Cardiac fibroblast (primary cell): ENCODE measurements around the gene GJB2.
A peak's percentile ranks its signal among the peaks of the same experiment; 100 is the strongest.

ENCODE experiments used
- DNase-seq, 2 donors: peaks; one replicate each; pipeline versions ENCODE4 v3.0.0 to v3.0.0-alpha.2; 2010; ENCODE audit warnings: low read depth in 2 of 2
- H3K4me3 ChIP-seq, 2 donors: replicated peaks in 1 of 2; 1 replicate in 1 of 2; 2 replicates in 1 of 2; pipeline ENCODE4 v1.5.1; 2011; ENCODE audit warnings: low read depth in 2 of 2, low read length in 2 of 2, mild to moderate bottlenecking in 2 of 2, moderate library complexity in 1 of 2
- TF ChIP-seq, protein P1 (sequence below): IDR thresholded peaks from one replicate; pipeline ENCODE4 v1.5.1; 2011; ENCODE audit warnings: low read depth, mild to moderate bottlenecking, low read length, inconsistent platforms

Gene GJB2

DNA sequence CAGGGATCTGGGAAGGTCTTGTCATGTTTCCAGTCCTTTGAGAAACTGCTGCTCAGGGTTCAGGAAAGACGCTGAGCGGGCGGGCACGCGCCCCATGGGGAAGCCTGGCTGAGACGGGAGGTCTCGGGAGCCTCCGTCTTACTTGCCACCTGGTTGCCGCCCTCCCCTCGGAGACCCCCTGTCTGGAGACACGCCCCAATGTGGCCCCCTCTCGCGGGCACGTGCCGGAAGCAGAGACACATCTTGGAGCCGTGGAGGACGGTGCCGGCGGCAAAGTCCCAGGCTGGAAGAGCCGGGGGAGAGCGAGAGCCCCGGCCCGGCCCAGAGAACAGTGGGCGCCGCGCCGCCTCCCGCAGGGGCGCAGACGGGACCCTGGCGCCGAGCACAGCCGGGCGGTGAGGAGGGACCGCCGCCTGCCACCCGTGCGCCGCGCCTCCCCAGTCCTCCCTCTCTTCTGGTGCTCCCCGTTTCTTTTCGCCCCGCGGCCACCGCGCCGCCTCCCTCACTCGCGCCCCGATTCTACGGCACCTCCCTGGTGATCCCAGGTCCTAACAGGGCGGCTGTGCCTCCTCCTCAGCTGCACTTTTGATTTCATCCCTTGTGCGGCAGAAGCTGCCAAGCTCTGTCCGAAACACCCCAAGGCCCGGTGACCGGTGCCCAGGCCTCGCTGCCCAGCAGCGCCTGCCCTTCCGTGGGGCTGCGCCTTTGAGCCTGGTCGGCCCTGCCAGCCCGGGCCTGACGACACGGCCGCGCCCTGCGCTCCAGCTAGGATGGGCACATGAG lies 15.5 kb downstream of the GJB2 start:
- H3K4me3 ChIP-seq = no peak overlapping the region
- no peak for DNase-seq
- TF ChIP-seq, protein P1, sequence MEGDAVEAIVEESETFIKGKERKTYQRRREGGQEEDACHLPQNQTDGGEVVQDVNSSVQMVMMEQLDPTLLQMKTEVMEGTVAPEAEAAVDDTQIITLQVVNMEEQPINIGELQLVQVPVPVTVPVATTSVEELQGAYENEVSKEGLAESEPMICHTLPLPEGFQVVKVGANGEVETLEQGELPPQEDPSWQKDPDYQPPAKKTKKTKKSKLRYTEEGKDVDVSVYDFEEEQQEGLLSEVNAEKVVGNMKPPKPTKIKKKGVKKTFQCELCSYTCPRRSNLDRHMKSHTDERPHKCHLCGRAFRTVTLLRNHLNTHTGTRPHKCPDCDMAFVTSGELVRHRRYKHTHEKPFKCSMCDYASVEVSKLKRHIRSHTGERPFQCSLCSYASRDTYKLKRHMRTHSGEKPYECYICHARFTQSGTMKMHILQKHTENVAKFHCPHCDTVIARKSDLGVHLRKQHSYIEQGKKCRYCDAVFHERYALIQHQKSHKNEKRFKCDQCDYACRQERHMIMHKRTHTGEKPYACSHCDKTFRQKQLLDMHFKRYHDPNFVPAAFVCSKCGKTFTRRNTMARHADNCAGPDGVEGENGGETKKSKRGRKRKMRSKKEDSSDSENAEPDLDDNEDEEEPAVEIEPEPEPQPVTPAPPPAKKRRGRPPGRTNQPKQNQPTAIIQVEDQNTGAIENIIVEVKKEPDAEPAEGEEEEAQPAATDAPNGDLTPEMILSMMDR = no peak

DNA sequence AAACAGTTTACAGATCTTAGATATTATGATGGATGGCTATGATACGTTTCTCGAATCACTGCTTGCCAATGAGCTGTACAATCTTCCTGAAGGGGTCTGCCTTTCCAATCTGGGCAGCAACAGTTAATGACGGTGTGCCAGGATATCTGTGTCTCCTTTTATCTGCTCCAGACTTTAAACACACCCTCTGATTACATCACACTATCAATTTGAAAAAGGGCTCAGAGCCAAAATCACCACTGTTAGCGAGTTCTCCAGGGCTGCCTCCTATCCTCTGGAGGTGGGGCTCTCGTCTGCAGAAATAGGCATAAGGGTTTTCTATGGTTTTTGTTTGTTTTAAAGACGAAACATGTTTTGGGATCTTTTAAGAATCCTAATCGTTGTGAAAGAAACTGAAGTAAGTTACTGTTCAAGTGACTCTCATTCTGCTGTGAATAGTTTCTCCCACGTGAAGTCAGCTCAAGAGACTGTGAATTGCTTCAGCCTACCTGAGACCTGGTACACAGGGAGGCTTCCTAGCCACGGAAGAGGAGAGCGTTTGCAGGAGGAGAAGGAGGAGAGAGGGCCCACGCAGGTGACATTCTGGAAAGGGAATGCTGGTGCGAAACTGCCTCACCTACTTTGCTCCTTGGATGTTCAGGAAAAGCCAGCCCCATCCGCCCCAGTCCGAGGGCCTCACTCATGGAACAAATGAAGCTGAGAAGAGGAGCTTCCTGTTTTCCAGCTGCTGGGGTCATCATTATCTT lies 16.7 kb downstream of the GJB2 start:
- H3K4me3 ChIP-seq = no peak overlapping the region
- TF ChIP-seq, protein P1 = no peak
- no peak for DNase-seq

DNA sequence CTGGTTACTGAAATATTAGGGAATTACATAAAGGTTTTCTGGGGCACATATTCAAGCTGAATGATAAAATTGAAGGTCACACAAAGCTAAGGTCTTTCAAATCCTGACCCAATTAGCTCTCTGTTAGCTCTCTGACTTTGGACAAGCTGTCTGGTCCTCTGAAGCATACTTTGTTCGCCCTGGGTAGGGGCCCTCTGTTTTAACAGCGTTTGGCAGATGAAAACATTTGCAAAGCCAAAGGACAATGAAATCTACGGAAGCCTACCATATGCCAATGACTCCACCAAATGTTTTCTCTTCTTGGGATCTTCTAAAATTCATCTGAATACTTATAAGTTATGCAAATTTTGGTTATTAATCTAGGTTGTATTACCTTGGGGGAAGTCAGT lies 17.3 kb downstream of the GJB2 start:
- DNase-seq = no peak
- no peak overlapping the region for H3K4me3 ChIP-seq
- TF ChIP-seq, protein P1 = no peak

DNA sequence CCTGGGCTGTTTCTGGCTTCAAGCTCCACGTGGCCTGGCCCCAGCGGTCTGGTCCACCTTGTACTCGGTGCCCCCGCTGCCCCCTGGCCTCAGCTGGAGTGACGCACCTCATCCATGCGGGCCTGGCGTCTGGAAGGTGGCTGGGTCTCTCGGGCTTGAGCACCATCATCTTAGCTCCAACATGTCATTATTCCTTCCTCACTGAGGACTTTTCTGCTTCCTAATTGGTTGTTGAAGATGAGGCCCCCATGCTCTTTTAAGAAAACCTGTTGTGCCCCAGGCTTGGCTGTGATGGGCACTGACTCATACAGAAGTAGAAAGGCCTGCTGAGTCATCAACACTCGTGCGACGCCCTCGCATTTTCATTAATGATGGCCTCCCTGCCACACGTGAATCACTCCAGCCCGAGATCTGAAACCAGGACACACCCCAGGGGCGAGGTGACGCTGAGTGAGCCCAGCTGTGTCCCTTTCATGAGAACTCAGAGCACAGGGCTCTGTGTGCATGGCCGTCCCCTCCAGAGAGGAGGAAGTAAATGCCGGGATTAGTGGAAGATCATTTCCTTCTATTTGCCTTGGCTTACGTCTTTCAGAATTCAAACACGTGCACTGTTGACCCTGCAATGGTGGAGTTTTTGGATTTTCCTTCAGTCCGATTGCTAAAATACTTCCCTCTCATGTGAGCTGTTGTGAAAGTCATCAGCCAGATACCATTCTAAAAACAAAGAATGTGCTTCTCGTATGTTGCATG lies 17.9 kb downstream of the GJB2 start:
- DNase-seq = peak; percentile 94
- H3K4me3 ChIP-seq = peak overlapping the region in 1 of 2 donors; percentile 19
- TF ChIP-seq, protein P1 = no peak

DNA sequence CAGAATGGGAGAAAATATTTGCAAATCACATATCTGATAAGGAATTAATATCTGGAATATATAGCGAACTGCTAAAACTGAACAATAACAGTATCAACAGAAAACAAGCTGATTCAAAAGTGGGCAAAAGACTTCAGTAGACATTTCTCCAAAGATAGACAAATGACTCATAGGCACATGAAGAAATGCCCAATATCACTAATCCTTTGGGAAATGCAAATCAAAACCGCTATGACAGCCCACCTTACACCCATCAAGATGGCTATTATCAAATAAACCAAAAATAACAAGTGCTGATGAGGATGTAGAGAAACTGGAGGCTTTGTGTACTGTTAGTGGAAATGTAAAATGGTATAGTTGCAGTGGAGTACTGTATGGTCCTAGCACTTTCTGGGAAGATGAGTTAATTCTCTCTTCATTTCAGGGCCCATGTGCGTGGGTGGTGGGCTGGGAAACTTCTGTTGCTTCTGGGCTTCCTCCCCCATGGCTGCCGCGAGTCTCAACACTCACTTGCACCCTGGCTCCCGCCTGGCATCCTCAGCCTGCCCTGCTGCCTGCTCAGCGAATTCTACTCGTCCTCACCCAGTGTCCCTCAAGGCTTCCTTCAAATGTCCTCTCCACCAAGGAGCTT lies 19.5 kb downstream of the GJB2 start:
- TF ChIP-seq, protein P1 = no peak
- DNase-seq = peak in 1 of 2 donors; percentile 20
- no peak overlapping the region for H3K4me3 ChIP-seq

DNA sequence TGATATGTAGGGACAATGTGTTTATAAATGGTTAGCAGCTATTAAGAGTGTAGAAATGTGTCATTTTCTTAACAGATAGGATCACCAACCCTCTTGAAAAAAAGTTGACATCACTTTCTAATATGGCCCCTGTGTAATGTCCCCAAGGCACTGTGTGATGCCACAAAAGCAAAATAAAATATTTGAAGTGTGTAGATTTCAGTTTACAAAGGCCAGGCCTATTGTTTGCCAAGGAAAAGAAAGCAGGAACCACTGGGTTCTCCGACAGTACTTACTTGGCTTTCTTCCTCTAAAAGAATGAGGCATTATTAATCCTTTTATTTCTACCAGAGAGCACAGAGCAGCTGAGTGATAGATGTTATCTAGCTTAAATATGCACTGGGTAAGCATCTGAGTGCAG lies 21.4 kb downstream of the GJB2 start:
- TF ChIP-seq, protein P1 = no peak
- no peak overlapping the region for H3K4me3 ChIP-seq
- no peak for DNase-seq
